ENCODE results near the gene GTF2E1.

DNA sequence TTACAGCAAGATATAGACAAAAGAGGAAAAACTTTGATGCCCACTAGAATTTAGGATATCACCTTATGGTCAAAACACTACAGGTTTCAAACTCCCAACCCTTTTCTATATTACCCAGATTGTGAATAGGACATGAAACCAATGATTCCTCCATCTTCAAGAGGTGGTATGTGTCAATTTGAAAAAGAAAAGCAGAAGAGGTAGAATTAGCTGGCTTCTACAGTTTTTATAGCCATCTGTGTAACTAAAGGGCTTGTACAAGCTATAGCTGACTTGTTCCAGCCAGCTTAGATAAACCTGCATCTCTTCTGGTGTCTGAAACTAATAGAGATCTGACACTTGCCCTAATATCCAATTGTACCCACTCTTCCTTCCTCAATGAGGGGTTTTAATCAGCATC lies 35.6 kb upstream of the GTF2E1 start:
- TF ChIP-seq YY1 (IDR thresholded peaks at IDR 0.05; ENCODE audit: insufficient read depth, insufficient read length) (no peak), SUZ12 (IDR thresholded peaks at IDR 0.05; ENCODE audit: extremely low read depth, insufficient read depth, insufficient read length) (no peak)

All from NT2/D1 (cell line).